ENCODE measurements around the gene BRD3.
"Not testable (repeated sequence)": the region's sequence is repeated elsewhere in the genome, so short reads cannot be mapped to it uniquely, and the experiment has no call there.

The BRD3 gene

GRCh38 chr9:133993635-133994253, 74.1 kb downstream of the BRD3 start:
- DNase-seq (ENCODE audit: low read depth, low spot score): no peak

- peak; percentile 92 for DNase-seq (ENCODE audit: low read depth, low spot score)
These were observed 74.8 kb downstream of the BRD3 start for GRCh38 chr9:133992780-133993634.

- peak; percentile 82 for DNase-seq (ENCODE audit: low read depth, low spot score)
These were observed 75.7 kb downstream of the BRD3 start, which contains the start of gene VAV2 for GRCh38 chr9:133991964-133992779. TSS of gene VAV2 (minus strand) at chr9:133992324. CDS start at chr9:133992278, 46 bp downstream.

- peak; percentile 56 for DNase-seq (ENCODE audit: low read depth, low spot score)
These were observed 76.5 kb downstream of the BRD3 start for GRCh38 chr9:133991214-133991921.

- peak; percentile 85 for DNase-seq (ENCODE audit: low read depth, low spot score)
These were observed 77.2 kb downstream of the BRD3 start for GRCh38 chr9:133990366-133991213.

- DNase-seq (ENCODE audit: low read depth, low spot score): no peak
These were observed 78.0 kb downstream of the BRD3 start for GRCh38 chr9:133989625-133990365.

GRCh38 chr9:133988771-133989170, 79.1 kb downstream of the BRD3 start:
- not testable (repeated sequence) for DNase-seq (ENCODE audit: low read depth, low spot score)

GRCh38 chr9:133987946-133988665, 79.7 kb downstream of the BRD3 start:
- DNase-seq (ENCODE audit: low read depth, low spot score): no peak

- no peak for DNase-seq (ENCODE audit: low read depth, low spot score)
These were observed 80.4 kb downstream of the BRD3 start for GRCh38 chr9:133987446-133987788.

GRCh38 chr9:133986774-133987445, 80.9 kb downstream of the BRD3 start:
- DNase-seq (ENCODE audit: low read depth, low spot score): no peak

- DNase-seq (ENCODE audit: low read depth, low spot score): no peak
These were observed 81.8 kb downstream of the BRD3 start for GRCh38 chr9:133986061-133986460.

GRCh38 chr9:133982971-133983720, 84.7 kb downstream of the BRD3 start:
- DNase-seq (ENCODE audit: low read depth, low spot score): no peak

- DNase-seq (ENCODE audit: low read depth, low spot score): no peak
These were observed 85.7 kb downstream of the BRD3 start for GRCh38 chr9:133981958-133982681.

GRCh38 chr9:133981589-133981957, 86.3 kb downstream of the BRD3 start:
- no peak for DNase-seq (ENCODE audit: low read depth, low spot score)

- DNase-seq (ENCODE audit: low read depth, low spot score): no peak
These were observed 86.8 kb downstream of the BRD3 start for GRCh38 chr9:133980864-133981588.
